GM10847 (cell line): ENCODE results near the gene RFT1.

Source experiments
- POLR2A ChIP-seq: IDR thresholded peaks from 2 replicates; pipeline ENCODE4 v1.6.1; 2011; ENCODE audit not compliant: insufficient read length; ENCODE audit errors: extremely low read depth

The RFT1 gene

GRCh38 chr3:53146319-53146891 is 16.2 kb upstream of the RFT1 start:
- TF ChIP-seq POLR2A = no peak

DNA sequence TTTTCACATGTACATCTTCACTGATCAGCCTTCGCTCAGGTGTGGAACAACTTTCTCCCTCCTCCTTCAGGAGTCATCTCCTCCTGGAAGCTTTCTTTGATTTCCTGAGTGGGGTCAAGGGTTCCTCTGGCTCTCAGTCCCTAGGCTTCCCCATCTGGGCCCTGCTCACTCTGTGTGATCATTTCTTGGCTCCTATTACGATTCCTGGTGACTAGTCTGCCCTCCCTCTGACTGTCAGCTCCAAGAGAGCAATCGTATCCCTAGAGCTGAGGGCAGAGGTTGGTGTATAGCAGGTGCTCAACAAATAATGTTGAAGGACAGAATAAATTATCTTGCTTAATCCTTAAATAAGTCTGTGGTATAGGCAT is 15.5 kb upstream of the RFT1 start:
- TF ChIP-seq POLR2A = no peak

GRCh38 chr3:53144862-53145712 is 14.9 kb upstream of the RFT1 start:
- no peak for TF ChIP-seq POLR2A

DNA sequence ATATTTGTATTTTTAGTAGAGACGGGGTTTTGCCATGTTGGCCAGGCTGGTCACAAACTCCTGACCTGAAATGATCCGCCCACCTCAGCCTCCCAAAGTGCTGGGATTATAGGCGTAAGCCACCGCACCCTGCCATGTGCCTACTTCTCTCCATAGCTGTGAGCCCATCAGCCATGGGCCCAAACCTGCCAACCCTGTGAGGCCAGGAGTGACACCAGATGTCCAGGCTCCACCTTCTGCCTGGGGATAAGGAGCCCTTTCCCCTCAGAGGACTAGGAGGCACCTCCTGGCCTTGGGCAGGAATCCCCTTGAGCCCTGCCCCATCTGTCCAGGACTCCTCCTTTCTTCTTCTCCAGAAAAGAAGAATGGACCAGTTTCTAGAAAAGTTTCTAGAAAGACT is 14.2 kb upstream of the RFT1 start:
- no peak for TF ChIP-seq POLR2A

- no peak for TF ChIP-seq POLR2A
Observed at GRCh38 chr3:53142986-53143385, 12.8 kb upstream of the RFT1 start.

GRCh38 chr3:53140847-53141845 is 10.9 kb upstream of the RFT1 start:
- TF ChIP-seq POLR2A = no peak

DNA sequence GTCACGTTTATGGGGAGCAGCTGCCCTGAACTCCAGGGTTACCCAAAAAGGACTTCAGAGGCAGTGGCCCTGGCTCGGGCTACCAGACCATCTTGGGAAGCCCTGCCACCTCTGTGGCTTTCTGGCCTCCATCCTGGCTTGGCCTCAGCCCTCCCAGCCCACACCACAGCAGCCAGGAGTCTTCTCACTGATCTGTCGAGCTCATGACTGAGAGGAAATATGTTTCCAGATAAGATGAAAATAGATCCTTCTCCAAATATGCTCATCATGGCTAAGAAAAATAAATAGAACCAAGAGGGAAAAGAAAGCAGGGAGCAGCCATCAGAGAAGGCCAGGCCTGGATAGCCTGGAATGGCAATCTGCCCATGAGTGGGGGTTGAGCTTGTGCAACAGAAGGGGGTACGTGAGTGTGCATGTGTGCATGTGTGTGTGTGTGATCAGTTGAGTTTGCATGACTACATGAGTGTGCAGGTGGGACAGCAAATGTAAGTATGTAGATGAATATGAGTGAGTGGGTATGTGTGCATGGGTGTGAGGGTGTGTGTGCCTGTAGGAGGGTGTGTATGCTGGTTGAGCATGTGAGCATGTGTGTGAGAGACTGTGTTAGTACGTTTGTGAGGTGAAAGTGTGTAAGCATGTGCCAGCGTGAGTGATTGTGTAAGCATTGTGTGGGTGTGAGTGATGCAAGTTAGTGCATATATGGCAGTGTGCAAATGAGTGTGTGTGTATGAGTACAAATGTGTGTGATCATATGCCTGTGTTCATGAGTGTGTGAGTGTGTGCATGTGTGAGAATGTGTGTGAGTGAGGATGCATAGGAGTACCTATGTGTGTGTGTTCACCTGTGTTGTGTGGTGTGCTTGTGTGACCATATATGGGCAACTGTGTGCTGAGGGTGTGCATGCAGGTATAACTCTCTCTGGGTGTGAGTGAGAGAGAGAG is 9.9 kb upstream of the RFT1 start:
- TF ChIP-seq POLR2A = no peak

DNA sequence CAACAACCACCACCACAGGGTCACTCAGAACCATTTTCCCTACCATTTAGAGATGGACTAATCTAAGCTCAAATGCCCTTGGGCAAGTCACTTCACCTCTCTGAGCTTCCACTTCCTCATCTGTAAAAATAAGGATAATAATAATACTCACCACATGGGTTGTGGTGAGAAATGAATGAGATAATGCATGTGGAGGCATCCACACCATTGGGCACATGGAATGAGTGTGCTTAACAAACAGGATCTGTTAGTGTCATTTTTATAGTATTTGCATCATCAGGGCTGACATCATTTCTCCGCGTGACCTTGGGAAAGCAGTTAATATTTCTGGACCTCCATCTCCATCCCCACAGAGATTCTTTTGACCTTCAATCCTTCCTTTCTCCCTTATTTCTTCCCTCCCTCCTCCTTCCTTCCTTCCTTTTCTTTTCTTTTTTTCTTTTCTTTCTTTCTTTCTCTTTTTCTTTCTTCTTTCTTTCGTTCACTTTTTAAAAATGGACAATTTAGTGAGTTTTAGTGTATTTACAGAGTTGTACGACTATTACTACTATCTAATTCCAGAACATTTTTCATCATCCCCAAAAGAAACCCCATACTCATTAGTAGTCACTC is 7.7 kb upstream of the RFT1 start:
- no peak for TF ChIP-seq POLR2A

GRCh38 chr3:53137221-53137620 is 7.0 kb upstream of the RFT1 start:
- no peak for TF ChIP-seq POLR2A

DNA sequence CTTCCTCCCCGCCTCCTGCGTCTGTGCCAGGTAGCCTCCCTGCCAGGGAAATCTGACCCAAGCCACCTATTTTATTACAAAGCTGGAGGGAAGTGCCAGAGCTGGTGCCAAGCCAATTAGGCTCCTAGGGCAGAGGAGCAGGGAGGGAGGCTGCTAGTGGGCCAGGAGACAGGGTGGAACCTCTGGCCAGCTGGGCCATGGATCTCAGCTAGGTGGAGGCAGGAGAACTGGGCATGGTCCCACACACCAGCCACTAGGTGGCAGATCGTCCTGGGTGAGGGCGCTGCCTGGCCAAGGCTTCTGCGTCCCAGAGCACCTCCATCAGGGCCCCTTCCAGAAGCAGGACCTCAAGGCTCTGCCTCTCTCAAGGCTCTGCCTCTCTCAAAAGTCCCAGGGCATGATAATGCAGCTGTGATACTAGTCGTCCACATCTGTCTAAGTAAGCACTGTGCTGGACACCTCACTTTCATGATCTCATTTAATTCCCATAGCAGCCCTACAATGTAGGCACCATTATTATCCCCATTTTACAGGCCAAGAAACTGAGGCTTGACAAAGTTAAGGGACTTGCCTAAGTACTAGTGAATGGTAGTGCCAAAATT is 4.5 kb upstream of the RFT1 start:
- TF ChIP-seq POLR2A = no peak

DNA sequence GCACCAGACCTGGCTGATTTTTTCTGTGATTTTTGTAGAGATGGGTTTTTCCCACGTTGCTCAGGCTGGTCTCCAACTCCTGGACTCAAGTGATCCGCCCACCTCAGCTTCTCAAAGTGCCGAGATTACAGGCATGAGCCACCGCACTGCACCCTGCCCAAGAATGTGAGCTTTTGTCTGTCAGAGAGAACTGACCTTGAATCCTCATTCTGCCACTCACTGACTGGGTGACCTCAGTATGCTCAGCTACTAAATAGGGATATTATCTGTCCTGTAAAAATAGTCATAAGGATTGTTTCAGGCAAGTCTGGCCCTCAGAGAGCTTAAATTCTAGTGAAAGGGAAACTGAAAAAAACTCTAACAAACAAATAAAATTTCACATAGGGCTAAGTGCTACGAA is 2.1 kb upstream of the RFT1 start:
- TF ChIP-seq POLR2A = no peak

DNA sequence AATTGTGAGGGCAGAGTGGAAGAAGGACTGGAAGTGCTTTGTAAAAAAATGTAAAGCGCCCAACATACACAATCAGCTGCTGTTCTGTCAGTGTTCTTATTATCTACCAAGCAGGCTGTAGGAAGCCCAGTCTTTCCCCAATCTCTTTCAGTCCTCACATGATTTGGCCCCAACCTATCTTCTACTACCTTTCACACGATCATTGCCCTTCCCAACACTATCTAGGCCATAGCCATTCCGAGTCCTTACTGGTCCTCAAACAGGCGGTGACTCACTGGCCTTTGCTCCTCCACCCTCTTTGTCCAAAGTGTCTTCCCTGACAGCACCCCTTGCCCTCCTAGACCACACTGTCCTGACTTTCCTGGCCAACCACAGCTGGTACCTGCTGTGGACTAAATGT is 861 bp upstream of the RFT1 start:
- TF ChIP-seq POLR2A = no peak

DNA sequence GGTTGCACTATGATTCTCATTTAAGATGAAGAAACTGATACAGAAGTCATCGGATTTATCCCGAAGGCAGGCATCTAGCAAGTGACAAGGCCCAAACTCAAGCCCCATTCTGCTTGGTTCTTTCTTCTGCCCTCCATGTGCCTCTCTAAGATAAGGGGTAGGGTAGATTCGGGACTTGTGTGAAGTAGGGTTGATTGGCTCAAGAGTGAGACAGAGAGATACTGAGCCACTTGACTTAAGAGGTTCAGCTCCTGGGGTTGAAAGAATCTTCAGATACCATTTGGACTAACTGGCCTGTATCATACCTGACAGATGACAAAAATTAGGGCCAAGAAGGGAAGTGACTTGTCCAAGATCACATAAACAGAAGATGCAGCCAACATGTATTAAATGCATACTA is 891 bp downstream of the RFT1 start:
- TF ChIP-seq POLR2A = no peak

DNA sequence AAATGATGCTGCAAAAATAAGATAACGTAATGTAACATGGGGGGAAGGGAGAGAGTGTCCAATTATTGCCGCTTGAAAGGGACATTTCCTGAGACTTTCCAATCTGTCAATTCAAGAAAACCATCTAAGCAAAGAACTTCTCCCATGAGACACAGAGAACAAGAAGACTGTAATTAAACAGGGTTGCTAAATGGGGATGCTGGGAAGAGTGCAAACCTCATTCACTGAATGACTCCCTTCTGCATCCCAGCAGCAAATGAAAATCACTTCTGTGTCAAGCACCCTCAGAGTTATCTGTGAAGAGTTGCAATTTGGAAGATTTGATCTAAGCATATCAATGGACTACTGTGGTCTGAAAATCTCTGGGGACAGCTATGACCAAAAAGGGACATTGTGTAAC is 3.6 kb downstream of the RFT1 start:
- TF ChIP-seq POLR2A = no peak

DNA sequence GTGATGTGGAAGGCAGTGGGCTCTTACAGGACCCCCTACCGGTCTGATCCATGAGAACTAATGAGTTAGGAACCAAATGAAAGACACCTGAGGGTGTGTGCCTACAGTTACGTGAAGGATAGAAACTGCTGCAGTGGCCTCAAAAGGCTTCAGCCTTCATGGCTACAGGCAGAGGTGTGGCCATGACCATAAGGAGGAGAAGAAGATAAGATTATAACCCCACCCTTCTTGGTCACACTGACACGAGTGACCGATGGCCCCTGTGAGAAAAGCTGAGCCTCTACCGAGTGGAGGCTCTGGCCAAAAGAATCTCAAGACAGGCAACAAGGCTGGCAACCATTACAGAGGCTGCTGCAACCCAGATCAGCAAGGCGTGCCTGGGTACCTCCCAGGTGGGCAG is 6.3 kb downstream of the RFT1 start:
- TF ChIP-seq POLR2A = no peak
